Retinal pigment epithelial cell (primary cell): Measurements from ENCODE around the gene MIS12.

Source experiments
- DNase-seq: peaks from one replicate; pipeline ENCODE4 v3.0.0-alpha.2; 2010; ENCODE audit warnings: low read depth
- H3K4me3 ChIP-seq: 2 replicates; pipeline ENCODE4 v1.5.1; 2011; ENCODE audit warnings: mild to moderate bottlenecking, low read length, control low read depth, moderate library complexity
- TF ChIP-seq, protein P1 (sequence below): conservative IDR thresholded peaks from 2 replicates; pipeline ENCODE4 v1.5.1; 2011; ENCODE audit warnings: low read depth, low read length, control low read depth, inconsistent platforms

MIS12 gene

GRCh38 chr17:5509482-5509881 is 23.1 kb downstream of the MIS12 start:
- TF ChIP-seq, protein P1, sequence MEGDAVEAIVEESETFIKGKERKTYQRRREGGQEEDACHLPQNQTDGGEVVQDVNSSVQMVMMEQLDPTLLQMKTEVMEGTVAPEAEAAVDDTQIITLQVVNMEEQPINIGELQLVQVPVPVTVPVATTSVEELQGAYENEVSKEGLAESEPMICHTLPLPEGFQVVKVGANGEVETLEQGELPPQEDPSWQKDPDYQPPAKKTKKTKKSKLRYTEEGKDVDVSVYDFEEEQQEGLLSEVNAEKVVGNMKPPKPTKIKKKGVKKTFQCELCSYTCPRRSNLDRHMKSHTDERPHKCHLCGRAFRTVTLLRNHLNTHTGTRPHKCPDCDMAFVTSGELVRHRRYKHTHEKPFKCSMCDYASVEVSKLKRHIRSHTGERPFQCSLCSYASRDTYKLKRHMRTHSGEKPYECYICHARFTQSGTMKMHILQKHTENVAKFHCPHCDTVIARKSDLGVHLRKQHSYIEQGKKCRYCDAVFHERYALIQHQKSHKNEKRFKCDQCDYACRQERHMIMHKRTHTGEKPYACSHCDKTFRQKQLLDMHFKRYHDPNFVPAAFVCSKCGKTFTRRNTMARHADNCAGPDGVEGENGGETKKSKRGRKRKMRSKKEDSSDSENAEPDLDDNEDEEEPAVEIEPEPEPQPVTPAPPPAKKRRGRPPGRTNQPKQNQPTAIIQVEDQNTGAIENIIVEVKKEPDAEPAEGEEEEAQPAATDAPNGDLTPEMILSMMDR = no peak
- H3K4me3 ChIP-seq = no peak overlapping the region
- DNase-seq = no peak

GRCh38 chr17:5510771-5511170 is 24.4 kb downstream of the MIS12 start:
- DNase-seq = no peak
- no peak overlapping the region for H3K4me3 ChIP-seq
- TF ChIP-seq, protein P1 = no peak

DNA sequence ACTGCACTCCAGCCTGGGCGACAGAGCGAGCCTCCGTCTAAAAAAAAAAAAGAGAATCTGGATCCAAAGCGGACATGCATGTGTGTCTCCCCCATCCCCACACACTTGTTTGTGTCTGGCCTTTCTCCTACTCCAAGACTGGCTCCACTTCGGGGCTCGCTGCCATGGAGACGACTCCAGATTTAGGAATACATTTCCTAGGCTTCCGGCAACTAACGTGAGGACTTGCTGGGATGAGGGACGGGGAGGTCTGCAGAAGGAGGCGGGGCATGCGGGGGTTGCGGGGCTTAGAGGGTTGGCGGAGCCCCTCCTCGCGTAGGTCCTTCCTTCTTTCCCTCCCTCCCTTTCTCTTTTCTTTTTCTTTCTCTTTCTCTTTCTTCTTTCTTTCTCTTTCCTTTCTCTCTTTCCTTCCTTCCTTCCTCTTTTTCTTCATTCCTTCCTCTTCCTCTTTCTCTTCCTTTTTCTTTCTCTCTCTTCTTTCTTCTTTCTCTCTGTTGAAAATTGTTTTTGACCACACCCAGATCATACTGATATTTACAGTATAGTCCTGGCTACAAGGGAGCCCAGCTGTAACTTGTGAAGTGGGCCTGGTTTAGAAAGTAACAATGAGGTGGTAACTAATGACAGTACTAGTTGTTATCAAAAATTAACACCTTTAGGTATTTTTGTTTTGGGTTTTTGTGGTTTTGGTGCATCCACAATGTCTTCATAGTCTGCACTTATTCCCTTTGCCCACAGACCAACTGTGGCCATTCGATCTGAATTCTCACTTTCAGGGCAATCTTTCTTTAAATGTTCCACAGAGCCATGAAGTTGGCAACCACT is 25.2 kb downstream of the MIS12 start:
- DNase-seq = no peak
- TF ChIP-seq, protein P1 = no peak
- no peak overlapping the region for H3K4me3 ChIP-seq

DNA sequence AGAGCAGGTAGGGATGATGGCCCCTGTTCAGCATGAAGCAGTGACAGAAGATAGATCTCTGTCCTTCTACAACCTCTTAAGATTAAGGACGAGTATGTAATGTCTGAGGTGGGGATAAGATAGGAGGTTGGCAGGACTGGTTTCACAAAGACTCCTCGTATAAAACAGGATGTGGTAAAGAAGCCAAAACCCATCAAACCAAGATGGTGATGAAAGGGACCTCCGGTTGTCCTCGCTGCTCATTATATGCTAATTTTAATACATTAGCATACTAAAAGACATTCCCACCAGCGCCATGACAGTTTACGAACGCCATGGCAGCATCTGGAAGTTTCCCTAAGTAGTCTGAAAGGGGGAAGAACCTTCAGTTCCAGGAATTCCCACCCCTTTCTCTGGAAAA is 27.3 kb downstream of the MIS12 start:
- no peak overlapping the region for H3K4me3 ChIP-seq
- TF ChIP-seq, protein P1 = no peak
- no peak for DNase-seq

DNA sequence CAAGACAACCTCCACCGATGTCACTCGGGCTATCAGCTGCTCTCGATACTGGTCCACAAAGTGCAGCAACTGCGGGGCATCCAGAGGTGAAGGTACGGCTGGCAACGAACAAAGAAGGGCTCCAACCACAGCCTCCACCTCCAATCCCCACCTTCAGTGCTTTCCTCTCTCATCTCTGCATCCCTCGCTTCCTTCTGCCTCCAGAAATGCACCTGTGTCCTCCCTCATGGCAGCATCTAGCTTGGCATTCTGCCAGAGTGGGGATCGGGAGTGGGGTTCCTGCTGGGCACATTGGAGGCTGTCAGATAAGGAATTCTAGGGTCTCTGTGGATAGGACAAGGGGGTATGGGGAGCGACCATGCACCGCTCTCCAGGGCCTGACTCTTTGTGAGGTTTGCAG is 28.6 kb downstream of the MIS12 start:
- TF ChIP-seq, protein P1 = no peak
- DNase-seq = no peak
- H3K4me3 ChIP-seq = no peak overlapping the region

GRCh38 chr17:5516060-5516792 is 29.9 kb downstream of the MIS12 start:
- peak; percentile 73 for DNase-seq
- TF ChIP-seq, protein P1 = no peak
- H3K4me3 ChIP-seq = no peak overlapping the region
